Nephron progenitor cell (in vitro differentiated cells): Measurements from ENCODE around the gene TEAD3.

ENCODE experiments used
- DNase-seq: peaks from one replicate; pipeline ENCODE4 v3.0.0; 2021
- H3K27ac Mint-ChIP-seq: 2 replicates; pipeline ENCODE4 v1.8.0; 2021; ENCODE audit warnings: mild to moderate bottlenecking, moderate library complexity, mixed read lengths
- H3K27me3 Mint-ChIP-seq: 2 replicates; pipeline ENCODE4 v1.8.0; 2021; ENCODE audit warnings: mild to moderate bottlenecking, low read depth, mixed read lengths; ENCODE audit not compliant: poor library complexity
- H3K36me3 Mint-ChIP-seq: 2 replicates; pipeline ENCODE4 v1.8.0; 2021; ENCODE audit warnings: low read depth, mixed read lengths
- H3K4me1 Mint-ChIP-seq: 2 replicates; pipeline ENCODE4 v1.8.0; 2021; ENCODE audit warnings: mixed read lengths
- H3K4me3 Mint-ChIP-seq: 2 replicates; pipeline ENCODE4 v1.8.0; 2021; ENCODE audit warnings: mild to moderate bottlenecking, moderate library complexity, mixed read lengths
- H3K9me3 Mint-ChIP-seq: 2 replicates; pipeline ENCODE4 v1.8.0; 2021; ENCODE audit warnings: mild to moderate bottlenecking, moderate library complexity, mixed read lengths
- CTCF ChIP-seq: fragments of 200-600 bp; sonication (generic); IDR thresholded peaks from 2 replicates; pipeline ENCODE4 v1.5.0; 2021; ENCODE audit warnings: antibody characterized with exemption

The TEAD3 gene

GRCh38 chr6:35495258-35496035 lies 1.4 kb downstream of the TEAD3 start:
- no peaks in the 10 kb centered on the region for H3K36me3 Mint-ChIP-seq
- no peak for TF ChIP-seq CTCF
- DNase-seq = no peak
- H3K4me1 Mint-ChIP-seq = peaks cover 76% of the 10 kb centered on the region
- H3K27ac Mint-ChIP-seq = peak overlapping the region; percentile 88
- H3K27me3 Mint-ChIP-seq = no peaks in the 10 kb centered on the region
- H3K4me3 Mint-ChIP-seq = peak overlapping the region; percentile 86
- H3K9me3 Mint-ChIP-seq = no peaks in the 10 kb centered on the region

GRCh38 chr6:35494161-35494563 lies 2.7 kb downstream of the TEAD3 start:
- Mint-ChIP-seq H3K4me1 (peaks cover 71% of the 10 kb centered on the region), H3K27ac (no peak overlapping the region), H3K36me3 (no peaks in the 10 kb centered on the region), H3K9me3 (no peaks in the 10 kb centered on the region), H3K4me3 (peak overlapping the region; percentile 44), H3K27me3 (no peaks in the 10 kb centered on the region)
- DNase-seq = no peak
- no peak for TF ChIP-seq CTCF

- no peak for TF ChIP-seq CTCF
- peaks cover 70% of the 10 kb centered on the region for H3K4me1 Mint-ChIP-seq
- no peaks in the 10 kb centered on the region for H3K27me3 Mint-ChIP-seq
- no peak overlapping the region for H3K27ac Mint-ChIP-seq
- H3K4me3 Mint-ChIP-seq = peak overlapping the region; percentile 68
- no peaks in the 10 kb centered on the region for H3K36me3 Mint-ChIP-seq
- no peak for DNase-seq
- H3K9me3 Mint-ChIP-seq = no peaks in the 10 kb centered on the region
These were observed 3.4 kb downstream of the TEAD3 start for GRCh38 chr6:35493307-35493983.

GRCh38 chr6:35492974-35493284 lies 4.0 kb downstream of the TEAD3 start:
- H3K4me3 Mint-ChIP-seq = peak overlapping the region; percentile 68
- no peaks in the 10 kb centered on the region for H3K27me3 Mint-ChIP-seq
- H3K27ac Mint-ChIP-seq = peak overlapping the region; percentile 84
- no peak for DNase-seq
- no peaks in the 10 kb centered on the region for H3K9me3 Mint-ChIP-seq
- TF ChIP-seq CTCF = no peak
- peaks cover 72% of the 10 kb centered on the region for H3K4me1 Mint-ChIP-seq
- H3K36me3 Mint-ChIP-seq = no peaks in the 10 kb centered on the region

- H3K9me3 Mint-ChIP-seq = no peaks in the 10 kb centered on the region
- H3K4me3 Mint-ChIP-seq = peak overlapping the region; percentile 68
- peak overlapping the region; percentile 84 for H3K27ac Mint-ChIP-seq
- no peak for TF ChIP-seq CTCF
- no peak for DNase-seq
- peaks cover 77% of the 10 kb centered on the region for H3K4me1 Mint-ChIP-seq
- no peaks in the 10 kb centered on the region for H3K27me3 Mint-ChIP-seq
- H3K36me3 Mint-ChIP-seq = no peaks in the 10 kb centered on the region
These were observed 4.5 kb downstream of the TEAD3 start for GRCh38 chr6:35492258-35492973.
